Stimulated activated CD8-positive, alpha-beta memory T cell treated with anti-CD3 and anti-CD28 coated beads, Interleukin-15, amount 100 ng/mL, for 1 hour (primary cell): ENCODE results near the gene CALML3.

ENCODE experiments used
- DNase-seq: peaks from one replicate; pipeline ENCODE4 v3.0.0-alpha.2; 2020; ENCODE audit warnings: low read depth

CALML3 gene

GRCh38 chr10:5491477-5491876 is 33.3 kb upstream of the CALML3 start:
- no peak for DNase-seq

GRCh38 chr10:5492322-5492855 is 32.4 kb upstream of the CALML3 start:
- DNase-seq, result no peak

GRCh38 chr10:5492929-5493576 is 31.7 kb upstream of the CALML3 start:
- DNase-seq, result no peak

GRCh38 chr10:5493691-5494090 is 31.1 kb upstream of the CALML3 start:
- DNase-seq, result no peak

GRCh38 chr10:5494611-5495010 is 30.1 kb upstream of the CALML3 start:
- DNase-seq, result no peak

GRCh38 chr10:5496261-5497250 is 28.2 kb upstream of the CALML3 start:
- DNase-seq, result no peak

- DNase-seq, result no peak
Measured at GRCh38 chr10:5497289-5497688, 27.5 kb upstream of the CALML3 start.

GRCh38 chr10:5497948-5498730 is 26.6 kb upstream of the CALML3 start:
- no peak for DNase-seq

GRCh38 chr10:5498791-5499492 is 25.8 kb upstream of the CALML3 start:
- DNase-seq, result no peak

GRCh38 chr10:5499493-5500140 is 25.1 kb upstream of the CALML3 start, which contains the start of gene CALML5:
CALML5 (minus strand) TSS chr10:5499570; CDS start chr10:5499438, 132 bp downstream.
- no peak for DNase-seq

GRCh38 chr10:5500162-5500670 is 24.5 kb upstream of the CALML3 start:
- no peak for DNase-seq

- DNase-seq, result no peak
Measured at GRCh38 chr10:5500910-5501309, 23.9 kb upstream of the CALML3 start.

GRCh38 chr10:5502061-5502521 is 22.7 kb upstream of the CALML3 start:
- no peak for DNase-seq

- no peak for DNase-seq
Measured at GRCh38 chr10:5502571-5503476, 21.9 kb upstream of the CALML3 start.

GRCh38 chr10:5503477-5503835 is 21.3 kb upstream of the CALML3 start:
- no peak for DNase-seq

GRCh38 chr10:5504146-5505072 is 20.4 kb upstream of the CALML3 start:
- no peak for DNase-seq

- no peak for DNase-seq
Measured at GRCh38 chr10:5506246-5506645, 18.5 kb upstream of the CALML3 start.
